ENCODE measurements around the gene ZNF362.

The ZNF362 gene

GRCh38 chr1:33348676-33349080, 92.4 kb downstream of the ZNF362 start (continued):
- TF ChIP-seq ZNF202 (tag by site-specific recombination; IDR thresholded peaks at IDR 0.05; ENCODE audit: borderline replicate concordance) (no peak), ZNF266 (tag by site-specific recombination; IDR thresholded peaks at IDR 0.05; ENCODE audit: low read depth) (no peak), KLF8 (tag by site-specific recombination; IDR thresholded peaks at IDR 0.05) (no peak), ZNF354C (tag by site-specific recombination; IDR thresholded peaks at IDR 0.05; ENCODE audit: borderline replicate concordance, low read depth) (no peak), ZNF791 (tag by site-specific recombination; IDR thresholded peaks at IDR 0.05) (no peak), ZBTB11 (tag by site-specific recombination; conservative IDR thresholded peaks at IDR 0.05; ENCODE audit: low read depth) (no peak), ZFP41 (tag by site-specific recombination; IDR thresholded peaks at IDR 0.05; ENCODE audit: borderline replicate concordance) (no peak), ZSCAN18 (tag by site-specific recombination; IDR thresholded peaks at IDR 0.05) (no peak), HOXC10 (CRISPR knock-in tag; IDR thresholded peaks at IDR 0.05) (no peak), PRDM10 (tag by site-specific recombination; IDR thresholded peaks at IDR 0.05) (0 out of 2 replicates have a peak, but pooled peaks have one; percentile 36), ZNF19 (tag by site-specific recombination; IDR thresholded peaks at IDR 0.05; ENCODE audit: low read depth) (no peak), ZBTB17 (tag by site-specific recombination; IDR thresholded peaks at IDR 0.05) (no peak), ZNF776 (tag by site-specific recombination; IDR thresholded peaks at IDR 0.05; ENCODE audit: borderline replicate concordance) (no peak), ZSCAN4 (tag by site-specific recombination; IDR thresholded peaks at IDR 0.05) (no peak), BCL6B (tag by site-specific recombination; IDR thresholded peaks at IDR 0.05) (no peak), TRIM28 (IDR thresholded peaks at IDR 0.05; ENCODE audit: borderline replicate concordance, low read length) (no peak), ZNF239 (tag by site-specific recombination; IDR thresholded peaks at IDR 0.05) (no peak), ZNF654 (tag by site-specific recombination; IDR thresholded peaks at IDR 0.05; ENCODE audit: low read depth) (no peak), ZNF133 (tag by site-specific recombination; IDR thresholded peaks at IDR 0.05) (no peak), ZIC2 (tag by site-specific recombination; IDR thresholded peaks at IDR 0.05) (no peak), ZNF670 (tag by site-specific recombination; IDR thresholded peaks at IDR 0.05; ENCODE audit: low read depth) (no peak), ZNF843 (tag by site-specific recombination; IDR thresholded peaks at IDR 0.05) (no peak), ZNF362 (tag by site-specific recombination; IDR thresholded peaks at IDR 0.05) (no peak), ZNF610 (tag by site-specific recombination; IDR thresholded peaks at IDR 0.05; ENCODE audit: borderline replicate concordance) (no peak), PRDM6 (tag by site-specific recombination; IDR thresholded peaks at IDR 0.05) (no peak), KLF9 (tag by site-specific recombination; IDR thresholded peaks at IDR 0.05; ENCODE audit: low read depth) (no peak), ZNF366 (tag by site-specific recombination; conservative IDR thresholded peaks at IDR 0.05) (0 out of 2 replicates have a peak, but pooled peaks have one; percentile 24)

All from HEK293 (cell line).